GM23338 (cell line): Measurements from ENCODE around the gene BCAS3. TPM values are rescaled to one million over a fixed set of nuclear protein-coding genes. Genes with fewer than 3 reads are reported as not detected.

Experiments used
- ATAC-seq: fragments of 200-7000 bp; cut with Tn5 transposase; 3 replicates; pipeline ENCODE4 v1.9.1; 2020
- DNase-seq: peaks from one replicate; pipeline ENCODE4 v3.0.0-alpha.2; 2015; ENCODE audit warnings: low spot score
- H2AFZ ChIP-seq: fragments of 200-600 bp; sonication (generic); 2 replicates; pipeline ENCODE4 v1.8.0; 2016; ENCODE audit warnings: antibody characterized with exemption, mild to moderate bottlenecking, moderate library complexity
- H3F3A ChIP-seq: fragments of 200-600 bp; sonication (generic); replicated peaks from 2 replicates; pipeline ENCODE4 v1.8.0; 2017; ENCODE audit warnings: antibody characterized with exemption, mixed run types, low read depth
- H3K27ac ChIP-seq: fragments of 200-600 bp; sonication (generic); 2 replicates; pipeline ENCODE4 v1.6.1; 2016; ENCODE audit warnings: low read depth
- H3K27me3 ChIP-seq: fragments of 200-600 bp; sonication (generic); 2 replicates; pipeline ENCODE4 v1.8.0; 2016; ENCODE audit warnings: mild to moderate bottlenecking, mixed run types, moderate library complexity; ENCODE audit not compliant: insufficient read depth
- H3K36me3 ChIP-seq: fragments of 200-600 bp; sonication (generic); 2 replicates; pipeline ENCODE4 v1.8.0; 2016; ENCODE audit warnings: mild to moderate bottlenecking; ENCODE audit not compliant: insufficient read depth
- H3K4me1 ChIP-seq: fragments of 200-600 bp; sonication (generic); 2 replicates; pipeline ENCODE4 v1.8.0; 2016; ENCODE audit warnings: mild to moderate bottlenecking, moderate library complexity; ENCODE audit not compliant: insufficient read depth
- H3K4me2 ChIP-seq: fragments of 200-600 bp; sonication (generic); 2 replicates; pipeline ENCODE4 v1.7.1; 2017; ENCODE audit warnings: mixed run types
- H3K4me3 ChIP-seq: fragments of 200-600 bp; sonication (generic); 2 replicates; pipeline ENCODE4 v1.6.1; 2016; ENCODE audit warnings: mixed run types
- H3K79me2 ChIP-seq: fragments of 200-600 bp; sonication (generic); replicated peaks from 2 replicates; pipeline ENCODE4 v1.8.0; 2017; ENCODE audit warnings: mild to moderate bottlenecking; ENCODE audit not compliant: insufficient read depth
- H3K9me2 ChIP-seq: fragments of 200-600 bp; sonication (generic); 2 replicates; pipeline ENCODE4 v1.8.0; 2017; ENCODE audit not compliant: insufficient read depth
- H4K20me1 ChIP-seq: fragments of 200-600 bp; sonication (generic); replicated peaks from 2 replicates; pipeline ENCODE4 v1.8.0; 2017; ENCODE audit warnings: mild to moderate bottlenecking; ENCODE audit not compliant: insufficient read depth
- H3K27ac Mint-ChIP-seq: 2 replicates; pipeline ENCODE4 v1.8.0; 2020; ENCODE audit warnings: inconsistent platforms, mild to moderate bottlenecking, moderate library complexity, mixed read lengths
- H3K27me3 Mint-ChIP-seq: 3 replicates; pipeline ENCODE4 v1.8.0; 2022; ENCODE audit warnings: low read depth, mild to moderate bottlenecking, moderate library complexity, mixed read lengths, inconsistent platforms; ENCODE audit not compliant: insufficient read depth, poor library complexity
- H3K36me3 Mint-ChIP-seq: 3 replicates; pipeline ENCODE4 v1.8.0; 2021; ENCODE audit warnings: low read depth, mild to moderate bottlenecking, inconsistent platforms, moderate library complexity, mixed read lengths
- H3K4me1 Mint-ChIP-seq: 3 replicates; pipeline ENCODE4 v1.8.0; 2020; ENCODE audit warnings: mild to moderate bottlenecking, inconsistent platforms, mixed read lengths
- H3K4me3 Mint-ChIP-seq: 3 replicates; pipeline ENCODE4 v1.8.0; 2021; ENCODE audit warnings: moderate library complexity, mild to moderate bottlenecking, inconsistent platforms, mixed read lengths
- H3K9me3 Mint-ChIP-seq: 3 replicates; pipeline ENCODE4 v1.8.0; 2020; ENCODE audit warnings: moderate library complexity, mild to moderate bottlenecking, inconsistent platforms, mixed read lengths
- CREB1 ChIP-seq: fragments of 250-450 bp; sonication (Bioruptor Pico); IDR thresholded peaks from 2 replicates; pipeline ENCODE4 v1.5.0; 2020; ENCODE audit warnings: low read depth, mild to moderate bottlenecking, moderate library complexity
- EZH2 ChIP-seq: fragments of 200-600 bp; sonication (generic); IDR thresholded peaks from one replicate; pipeline ENCODE4 v1.8.0; 2017; ENCODE audit warnings: antibody characterized with exemption, mild to moderate bottlenecking, low read depth; ENCODE audit not compliant: unreplicated experiment
- EZH2phosphoT487 ChIP-seq: fragments of 200-600 bp; sonication (generic); IDR thresholded peaks from one replicate; pipeline ENCODE4 v1.8.1; 2018; ENCODE audit warnings: antibody characterized with exemption; ENCODE audit not compliant: unreplicated experiment
- JUNB ChIP-seq: IDR thresholded peaks from one replicate; pipeline ENCODE4 v1.6.1; 2016; ENCODE audit warnings: antibody characterized with exemption; ENCODE audit not compliant: unreplicated experiment
- NANOG ChIP-seq: IDR thresholded peaks from 2 replicates; pipeline ENCODE4 v1.6.1; 2016; ENCODE audit warnings: antibody characterized with exemption, borderline replicate concordance
- POLR2AphosphoS5 ChIP-seq: IDR thresholded peaks from 2 replicates; pipeline ENCODE4 v1.6.1; 2016; ENCODE audit warnings: antibody characterized with exemption, low read depth
- STAT1 ChIP-seq: IDR thresholded peaks from one replicate; pipeline ENCODE4 v1.6.1; 2016; ENCODE audit warnings: antibody characterized with exemption; ENCODE audit not compliant: unreplicated experiment
- ZNF114 ChIP-seq: fragments of 250-450 bp; sonication (Bioruptor Pico); IDR thresholded peaks from 2 replicates; pipeline ENCODE4 v1.5.0; 2020; ENCODE audit warnings: mild to moderate bottlenecking, moderate library complexity
- polyA plus RNA-seq: library from polyadenylated mRNA; unstranded; fragments of >200 nt; fragmentation: Nextera tagmentation; extraction: Ambion mirVana; gene quantifications from 2 replicates; pipeline ENCODE4 v1.2.1, GENCODE V29; 2016
- total RNA-seq: library from RNA; depleted of rRNA; stranded (reverse); fragments of >200 nt; shearing (Covaris generic); gene quantifications from 2 replicates; pipeline ENCODE4 v1.2.3, GENCODE V29; 2014
- TF ChIP-seq, protein P1 (sequence below), 2 experiments: fragments of 200-600 bp in 1 of 2; sonication (generic) in 1 of 2; conservative IDR thresholded peaks; 2 replicates each; pipeline versions ENCODE4 v1.5.1 to v1.6.1; 2016 to 2017; ENCODE audit warnings: antibody characterized with exemption in 2 of 2, low read depth in 2 of 2, mild to moderate bottlenecking in 2 of 2, moderate library complexity in 1 of 2
- TF ChIP-seq, protein P2 (sequence below): fragments of 250-450 bp; sonication (Bioruptor Pico); IDR thresholded peaks from 2 replicates; pipeline ENCODE4 v1.5.0; 2020; ENCODE audit warnings: mild to moderate bottlenecking, moderate library complexity

Gene BCAS3
- total and polyA plus RNA-seq, 2 experiments from 2014 or later: 8.2 to 28.0 TPM

DNA sequence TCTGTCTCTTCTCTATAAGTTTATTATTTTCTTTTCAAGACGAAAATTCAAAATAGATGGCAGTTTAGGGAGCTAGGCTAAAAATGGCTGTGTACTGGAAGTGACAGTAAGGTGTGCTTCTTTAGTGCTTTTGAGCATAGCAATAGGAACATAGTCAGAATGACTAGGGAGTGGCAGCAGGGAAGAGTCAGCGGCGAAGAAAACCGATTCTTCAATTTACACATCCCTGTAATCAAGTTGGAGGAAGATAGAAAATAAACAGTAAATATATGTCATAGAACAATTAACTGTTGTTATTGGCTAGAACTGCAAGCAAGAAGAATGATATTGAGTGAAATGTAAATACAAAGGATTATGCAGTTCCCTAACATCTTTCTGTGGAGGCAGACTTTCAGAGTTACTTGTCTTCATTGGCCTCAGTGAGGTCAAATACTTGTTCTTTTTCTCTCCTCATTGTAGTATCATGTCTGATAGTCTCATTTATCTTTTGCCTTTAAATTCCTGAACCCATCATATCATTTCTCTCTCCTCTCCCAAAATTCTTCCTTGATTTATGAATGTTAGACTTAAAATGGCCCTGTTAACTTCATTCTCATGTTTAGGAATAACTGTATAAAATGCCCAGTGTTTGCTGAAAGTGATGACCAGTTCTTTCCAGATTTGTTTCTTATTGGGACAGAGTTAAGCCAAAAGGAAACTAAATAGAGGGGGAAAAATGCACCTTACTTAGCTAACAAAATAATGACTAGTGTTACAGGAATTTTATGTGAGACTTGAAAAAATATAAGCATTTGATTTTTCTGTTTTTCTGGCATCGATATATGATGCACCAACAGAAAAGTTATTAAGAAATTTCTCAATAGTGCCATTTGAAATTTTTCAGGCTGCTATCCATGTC is 211.4 kb downstream of the BCAS3 start:
- Mint-ChIP-seq H3K27ac (no peak overlapping the region), H3K9me3 (peaks cover 4% of the 10 kb centered on the region; the same call in 2 of the 3 replicates), H3K4me3 (no peak overlapping the region), H3K4me1 (peaks cover 9% of the 10 kb centered on the region), H3K27me3 (peaks cover 4% of the 10 kb centered on the region), H3K36me3 (0 out of 3 replicates have a peak, but pooled peaks cover 7% of the 10 kb centered on the region)
- Histone ChIP-seq H3F3A (no peaks in the 10 kb centered on the region), H4K20me1 (no peaks in the 10 kb centered on the region), H3K4me1 (no peaks in the 10 kb centered on the region), H3K36me3 (no peaks in the 10 kb centered on the region), H3K9me2 (no peaks in the 10 kb centered on the region), H3K27ac (no peak overlapping the region), H3K4me3 (no peak overlapping the region), H3K27me3 (no peaks in the 10 kb centered on the region), H2AFZ (no peak overlapping the region), H3K4me2 (no peak overlapping the region), H3K79me2 (no peaks in the 10 kb centered on the region)
- DNase-seq: no peak
- ATAC-seq: no peak
- TF ChIP-seq EZH2: no peak
- no peak for TF ChIP-seq ZNF114 (CRISPR knock-in tag)
- TF ChIP-seq NANOG: no peak
- TF ChIP-seq, protein P1, sequence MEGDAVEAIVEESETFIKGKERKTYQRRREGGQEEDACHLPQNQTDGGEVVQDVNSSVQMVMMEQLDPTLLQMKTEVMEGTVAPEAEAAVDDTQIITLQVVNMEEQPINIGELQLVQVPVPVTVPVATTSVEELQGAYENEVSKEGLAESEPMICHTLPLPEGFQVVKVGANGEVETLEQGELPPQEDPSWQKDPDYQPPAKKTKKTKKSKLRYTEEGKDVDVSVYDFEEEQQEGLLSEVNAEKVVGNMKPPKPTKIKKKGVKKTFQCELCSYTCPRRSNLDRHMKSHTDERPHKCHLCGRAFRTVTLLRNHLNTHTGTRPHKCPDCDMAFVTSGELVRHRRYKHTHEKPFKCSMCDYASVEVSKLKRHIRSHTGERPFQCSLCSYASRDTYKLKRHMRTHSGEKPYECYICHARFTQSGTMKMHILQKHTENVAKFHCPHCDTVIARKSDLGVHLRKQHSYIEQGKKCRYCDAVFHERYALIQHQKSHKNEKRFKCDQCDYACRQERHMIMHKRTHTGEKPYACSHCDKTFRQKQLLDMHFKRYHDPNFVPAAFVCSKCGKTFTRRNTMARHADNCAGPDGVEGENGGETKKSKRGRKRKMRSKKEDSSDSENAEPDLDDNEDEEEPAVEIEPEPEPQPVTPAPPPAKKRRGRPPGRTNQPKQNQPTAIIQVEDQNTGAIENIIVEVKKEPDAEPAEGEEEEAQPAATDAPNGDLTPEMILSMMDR (conservative IDR thresholded peaks at IDR 0.05; ENCODE audit: low read depth in 2 of 2): no peak
- TF ChIP-seq STAT1: no peak
- no peak for TF ChIP-seq EZH2phosphoT487
- no peak for TF ChIP-seq JUNB
- TF ChIP-seq CREB1 (CRISPR knock-in tag): no peak
- no peak for TF ChIP-seq POLR2AphosphoS5
- TF ChIP-seq, protein P2, sequence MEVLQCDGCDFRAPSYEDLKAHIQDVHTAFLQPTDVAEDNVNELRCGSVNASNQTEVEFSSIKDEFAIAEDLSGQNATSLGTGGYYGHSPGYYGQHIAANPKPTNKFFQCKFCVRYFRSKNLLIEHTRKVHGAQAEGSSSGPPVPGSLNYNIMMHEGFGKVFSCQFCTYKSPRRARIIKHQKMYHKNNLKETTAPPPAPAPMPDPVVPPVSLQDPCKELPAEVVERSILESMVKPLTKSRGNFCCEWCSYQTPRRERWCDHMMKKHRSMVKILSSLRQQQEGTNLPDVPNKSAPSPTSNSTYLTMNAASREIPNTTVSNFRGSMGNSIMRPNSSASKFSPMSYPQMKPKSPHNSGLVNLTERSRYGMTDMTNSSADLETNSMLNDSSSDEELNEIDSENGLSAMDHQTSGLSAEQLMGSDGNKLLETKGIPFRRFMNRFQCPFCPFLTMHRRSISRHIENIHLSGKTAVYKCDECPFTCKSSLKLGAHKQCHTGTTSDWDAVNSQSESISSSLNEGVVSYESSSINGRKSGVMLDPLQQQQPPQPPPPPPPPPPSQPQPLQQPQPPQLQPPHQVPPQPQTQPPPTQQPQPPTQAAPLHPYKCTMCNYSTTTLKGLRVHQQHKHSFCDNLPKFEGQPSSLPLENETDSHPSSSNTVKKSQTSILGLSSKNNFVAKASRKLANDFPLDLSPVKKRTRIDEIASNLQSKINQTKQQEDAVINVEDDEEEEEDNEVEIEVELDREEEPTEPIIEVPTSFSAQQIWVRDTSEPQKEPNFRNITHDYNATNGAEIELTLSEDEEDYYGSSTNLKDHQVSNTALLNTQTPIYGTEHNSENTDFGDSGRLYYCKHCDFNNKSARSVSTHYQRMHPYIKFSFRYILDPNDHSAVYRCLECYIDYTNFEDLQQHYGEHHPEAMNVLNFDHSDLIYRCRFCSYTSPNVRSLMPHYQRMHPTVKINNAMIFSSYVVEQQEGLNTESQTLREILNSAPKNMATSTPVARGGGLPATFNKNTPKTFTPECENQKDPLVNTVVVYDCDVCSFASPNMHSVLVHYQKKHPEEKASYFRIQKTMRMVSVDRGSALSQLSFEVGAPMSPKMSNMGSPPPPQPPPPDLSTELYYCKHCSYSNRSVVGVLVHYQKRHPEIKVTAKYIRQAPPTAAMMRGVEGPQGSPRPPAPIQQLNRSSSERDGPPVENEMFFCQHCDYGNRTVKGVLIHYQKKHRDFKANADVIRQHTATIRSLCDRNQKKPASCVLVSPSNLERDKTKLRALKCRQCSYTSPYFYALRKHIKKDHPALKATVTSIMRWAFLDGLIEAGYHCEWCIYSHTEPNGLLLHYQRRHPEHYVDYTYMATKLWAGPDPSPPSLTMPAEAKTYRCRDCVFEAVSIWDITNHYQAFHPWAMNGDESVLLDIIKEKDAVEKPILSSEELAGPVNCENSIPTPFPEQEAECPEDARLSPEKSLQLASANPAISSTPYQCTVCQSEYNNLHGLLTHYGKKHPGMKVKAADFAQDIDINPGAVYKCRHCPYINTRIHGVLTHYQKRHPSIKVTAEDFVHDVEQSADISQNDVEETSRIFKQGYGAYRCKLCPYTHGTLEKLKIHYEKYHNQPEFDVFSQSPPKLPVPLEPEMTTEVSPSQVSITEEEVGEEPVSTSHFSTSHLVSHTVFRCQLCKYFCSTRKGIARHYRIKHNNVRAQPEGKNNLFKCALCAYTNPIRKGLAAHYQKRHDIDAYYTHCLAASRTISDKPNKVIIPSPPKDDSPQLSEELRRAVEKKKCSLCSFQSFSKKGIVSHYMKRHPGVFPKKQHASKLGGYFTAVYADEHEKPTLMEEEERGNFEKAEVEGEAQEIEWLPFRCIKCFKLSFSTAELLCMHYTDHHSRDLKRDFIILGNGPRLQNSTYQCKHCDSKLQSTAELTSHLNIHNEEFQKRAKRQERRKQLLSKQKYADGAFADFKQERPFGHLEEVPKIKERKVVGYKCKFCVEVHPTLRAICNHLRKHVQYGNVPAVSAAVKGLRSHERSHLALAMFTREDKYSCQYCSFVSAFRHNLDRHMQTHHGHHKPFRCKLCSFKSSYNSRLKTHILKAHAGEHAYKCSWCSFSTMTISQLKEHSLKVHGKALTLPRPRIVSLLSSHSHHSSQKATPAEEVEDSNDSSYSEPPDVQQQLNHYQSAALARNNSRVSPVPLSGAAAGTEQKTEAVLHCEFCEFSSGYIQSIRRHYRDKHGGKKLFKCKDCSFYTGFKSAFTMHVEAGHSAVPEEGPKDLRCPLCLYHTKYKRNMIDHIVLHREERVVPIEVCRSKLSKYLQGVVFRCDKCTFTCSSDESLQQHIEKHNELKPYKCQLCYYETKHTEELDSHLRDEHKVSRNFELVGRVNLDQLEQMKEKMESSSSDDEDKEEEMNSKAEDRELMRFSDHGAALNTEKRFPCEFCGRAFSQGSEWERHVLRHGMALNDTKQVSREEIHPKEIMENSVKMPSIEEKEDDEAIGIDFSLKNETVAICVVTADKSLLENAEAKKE (CRISPR knock-in tag): no peak
